ENCODE measurements around the gene TM9SF4.

DNA sequence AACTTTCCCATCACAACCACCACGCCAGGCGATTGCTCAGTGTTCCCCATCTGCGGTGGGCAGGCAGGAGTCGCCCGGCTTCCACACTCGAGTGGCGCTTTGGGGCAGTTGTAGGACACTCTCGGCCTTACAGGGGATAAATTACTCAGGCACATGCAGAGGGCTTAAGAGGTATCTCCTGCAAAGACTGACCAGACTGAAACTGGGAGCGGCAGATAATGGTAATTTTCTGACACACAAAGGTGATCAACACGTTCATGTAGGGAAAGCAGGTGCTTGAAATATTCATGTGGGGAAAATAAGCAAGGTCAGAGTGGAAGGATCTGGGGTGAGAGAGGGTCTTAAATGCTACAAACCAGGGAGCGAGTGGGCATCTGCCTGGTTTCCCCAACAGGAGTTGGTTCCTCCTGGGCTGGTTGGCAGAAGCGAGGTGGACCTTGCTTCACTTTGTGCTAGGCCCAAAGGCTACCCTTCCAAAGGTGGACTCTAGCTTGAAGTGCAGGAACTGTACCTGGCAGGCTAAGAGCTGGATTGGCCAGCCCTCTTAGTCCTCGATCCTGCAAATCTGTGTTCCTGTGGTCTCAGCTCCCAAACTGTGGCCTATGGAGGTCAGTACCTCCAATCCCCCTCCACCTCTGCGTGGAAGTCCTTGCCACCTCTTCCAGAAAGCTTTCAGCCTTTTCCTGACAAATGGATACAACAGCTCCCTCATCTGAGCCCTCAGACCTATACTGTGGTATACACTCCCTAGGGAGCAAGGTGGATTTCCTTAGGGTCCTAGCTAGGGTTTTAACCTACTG is 81.3 kb downstream of the TM9SF4 start:
- TF ChIP-seq, protein P1, sequence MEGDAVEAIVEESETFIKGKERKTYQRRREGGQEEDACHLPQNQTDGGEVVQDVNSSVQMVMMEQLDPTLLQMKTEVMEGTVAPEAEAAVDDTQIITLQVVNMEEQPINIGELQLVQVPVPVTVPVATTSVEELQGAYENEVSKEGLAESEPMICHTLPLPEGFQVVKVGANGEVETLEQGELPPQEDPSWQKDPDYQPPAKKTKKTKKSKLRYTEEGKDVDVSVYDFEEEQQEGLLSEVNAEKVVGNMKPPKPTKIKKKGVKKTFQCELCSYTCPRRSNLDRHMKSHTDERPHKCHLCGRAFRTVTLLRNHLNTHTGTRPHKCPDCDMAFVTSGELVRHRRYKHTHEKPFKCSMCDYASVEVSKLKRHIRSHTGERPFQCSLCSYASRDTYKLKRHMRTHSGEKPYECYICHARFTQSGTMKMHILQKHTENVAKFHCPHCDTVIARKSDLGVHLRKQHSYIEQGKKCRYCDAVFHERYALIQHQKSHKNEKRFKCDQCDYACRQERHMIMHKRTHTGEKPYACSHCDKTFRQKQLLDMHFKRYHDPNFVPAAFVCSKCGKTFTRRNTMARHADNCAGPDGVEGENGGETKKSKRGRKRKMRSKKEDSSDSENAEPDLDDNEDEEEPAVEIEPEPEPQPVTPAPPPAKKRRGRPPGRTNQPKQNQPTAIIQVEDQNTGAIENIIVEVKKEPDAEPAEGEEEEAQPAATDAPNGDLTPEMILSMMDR (IDR thresholded peaks at IDR 0.05; ENCODE audit: insufficient read depth, low read length), result no peak
- TF ChIP-seq POLR2AphosphoS5 (IDR thresholded peaks at IDR 0.05; ENCODE audit: low read depth) (peak; percentile 8), GABPA (IDR thresholded peaks at IDR 0.05; ENCODE audit: low read depth) (no peak)

Measured in HL-60 (cell line).